Cortex of kidney (tissue), 1 donor: ENCODE measurements around the gene KDM4B.

Source experiments
- DNase-seq: peaks from one replicate; lab custom pipeline; 2025; lab: John Stamatoyannopoulos, UW

KDM4B gene

GRCh38 chr19:5068233-5069072 lies 99.5 kb downstream of the KDM4B start:
- no peak for DNase-seq

DNA sequence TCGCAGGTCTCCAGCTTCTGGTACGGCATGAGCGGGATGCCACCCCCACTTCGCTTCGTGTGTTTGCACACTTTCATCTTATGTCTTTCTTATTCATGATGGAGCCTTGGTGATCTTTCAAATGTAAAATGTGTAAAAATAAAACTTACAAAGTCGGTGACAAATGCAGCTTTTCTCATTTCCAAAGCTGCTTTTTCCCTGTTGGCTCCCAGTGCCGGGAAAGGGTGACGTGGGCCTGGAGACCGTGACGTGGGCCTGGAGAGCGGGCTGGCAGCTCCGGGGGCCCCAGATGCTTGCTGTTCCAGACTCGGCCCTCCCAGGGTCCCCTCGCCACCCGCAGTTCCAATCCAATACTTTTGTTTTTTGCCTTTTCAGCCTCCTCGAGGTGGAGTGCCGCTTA lies 101.4 kb downstream of the KDM4B start:
- no peak for DNase-seq

DNA sequence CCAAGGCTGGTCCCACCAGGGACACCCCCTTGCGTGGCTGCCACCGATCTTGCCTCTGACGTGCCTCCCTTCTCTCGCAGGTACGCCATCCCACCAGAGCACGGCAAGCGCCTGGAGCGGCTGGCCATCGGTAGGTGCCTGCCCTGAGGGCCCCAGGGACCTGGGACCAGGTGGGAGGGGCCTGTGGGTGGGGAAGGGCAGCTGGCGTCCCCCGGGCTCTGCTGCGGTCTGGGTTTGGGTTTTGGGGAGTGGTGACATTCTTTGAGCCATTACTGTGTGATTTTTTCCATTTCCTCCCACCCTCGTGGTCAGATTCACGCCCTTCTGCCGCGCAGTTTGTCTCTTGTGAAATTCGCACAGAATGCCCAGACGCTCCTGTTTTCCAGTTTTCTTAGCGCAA lies 102.0 kb downstream of the KDM4B start:
- DNase-seq, result no peak

GRCh38 chr19:5071579-5071978 lies 102.7 kb downstream of the KDM4B start:
- no peak for DNase-seq

GRCh38 chr19:5072115-5072514 lies 103.2 kb downstream of the KDM4B start:
- no peak for DNase-seq

- no peak for DNase-seq
These were observed 104.4 kb downstream of the KDM4B start for GRCh38 chr19:5073153-5073844.

DNA sequence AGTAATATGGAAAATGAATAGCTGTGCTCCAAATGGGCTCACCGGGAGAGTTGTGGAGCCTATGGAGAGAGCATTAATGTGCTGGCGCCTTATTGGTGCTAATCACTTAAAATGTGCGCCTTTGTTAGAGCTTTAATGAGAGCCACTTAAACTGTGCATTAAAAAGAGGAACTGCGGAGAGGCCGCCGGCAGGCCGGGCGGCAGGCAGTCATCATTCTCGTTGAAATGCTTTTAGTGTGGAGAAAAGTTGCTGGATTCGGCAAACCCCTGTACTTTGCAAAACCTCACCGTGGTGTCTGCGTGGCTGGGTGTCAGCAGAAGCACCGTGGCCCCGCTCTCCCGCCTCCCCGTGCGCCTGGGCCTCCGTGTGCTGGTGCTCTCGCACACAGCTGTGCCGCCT lies 105.5 kb downstream of the KDM4B start:
- no peak for DNase-seq

- no peak for DNase-seq
These were observed 106.0 kb downstream of the KDM4B start for GRCh38 chr19:5074830-5075394.

- DNase-seq, result no peak
These were observed 106.7 kb downstream of the KDM4B start for GRCh38 chr19:5075597-5075996.

DNA sequence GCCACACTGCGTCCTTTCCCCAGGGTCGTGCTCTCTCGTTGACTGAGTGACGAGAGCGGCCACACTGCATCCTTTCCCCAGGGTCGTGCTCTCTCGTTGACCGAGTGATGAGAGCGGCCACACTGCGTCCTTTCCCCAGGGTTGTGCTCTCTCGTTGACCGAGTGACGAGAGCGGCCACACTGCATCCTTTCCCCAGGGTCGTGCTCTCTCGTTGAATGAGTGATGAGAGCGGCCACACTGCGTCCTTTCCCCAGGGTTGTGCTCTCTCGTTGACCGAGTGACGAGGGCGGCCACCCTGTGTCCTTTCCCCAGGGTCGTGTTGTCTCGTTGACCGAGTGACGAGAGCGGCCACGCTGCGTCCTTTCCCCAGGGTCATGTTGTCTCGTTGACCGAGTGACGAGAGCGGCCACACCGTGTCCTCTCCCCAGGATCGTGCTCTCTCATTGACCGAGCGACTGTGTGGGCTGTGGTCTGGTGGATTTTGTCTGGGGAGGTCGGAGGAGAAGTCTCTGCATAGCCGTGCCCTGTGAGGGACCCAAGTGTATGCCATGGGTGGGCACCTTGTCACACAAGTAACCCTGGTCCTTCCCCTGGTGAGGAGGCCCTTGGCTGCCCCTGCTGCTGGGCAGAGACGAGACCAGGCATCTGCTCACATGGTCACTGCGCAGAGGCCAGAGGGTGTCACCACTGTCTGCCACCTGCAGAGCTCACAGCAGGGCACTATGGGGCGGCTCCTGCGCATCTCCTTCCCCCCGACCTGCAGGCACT lies 107.7 kb downstream of the KDM4B start:
- no peak for DNase-seq

DNA sequence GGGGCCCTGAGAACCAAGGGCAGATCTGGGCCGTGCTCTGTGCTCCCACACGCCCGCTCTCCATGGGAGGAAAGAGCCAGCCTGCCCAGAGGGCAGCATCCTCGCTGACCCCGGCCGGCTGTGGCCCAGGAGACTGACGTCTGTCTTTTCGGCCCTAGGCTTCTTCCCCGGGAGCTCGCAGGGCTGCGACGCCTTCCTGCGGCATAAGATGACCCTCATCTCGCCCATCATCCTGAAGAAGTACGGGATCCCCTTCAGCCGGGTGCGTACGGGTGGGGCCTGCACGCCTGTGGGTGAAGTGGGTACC lies 108.2 kb downstream of the KDM4B start:
- no peak for DNase-seq

GRCh38 chr19:5078182-5078581 lies 109.3 kb downstream of the KDM4B start:
- no peak for DNase-seq

DNA sequence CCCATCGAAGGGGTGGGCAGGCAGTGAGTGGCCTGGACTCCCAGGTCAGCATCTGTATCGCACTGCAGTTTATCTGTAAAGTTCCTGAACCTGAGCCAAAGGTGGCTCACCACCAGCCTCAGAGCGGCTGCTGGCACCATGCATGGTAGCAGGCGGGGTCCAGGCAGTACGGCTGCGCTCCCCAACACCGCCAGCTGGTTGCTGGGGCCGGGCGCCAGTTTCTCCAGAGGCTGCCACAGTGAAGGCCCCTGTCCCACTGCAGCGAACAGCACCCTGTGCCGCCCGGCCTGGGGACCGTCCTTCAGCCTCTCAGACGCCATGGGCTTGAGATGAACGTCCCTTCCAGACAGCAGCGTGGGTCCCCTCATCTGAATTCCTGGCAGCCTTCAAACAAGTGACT lies 109.8 kb downstream of the KDM4B start:
- DNase-seq, result no peak

- DNase-seq, result no peak
These were observed 110.3 kb downstream of the KDM4B start for GRCh38 chr19:5079071-5079774.

- DNase-seq, result no peak
These were observed 111.2 kb downstream of the KDM4B start for GRCh38 chr19:5080030-5080654.

- no peak for DNase-seq
These were observed 111.9 kb downstream of the KDM4B start for GRCh38 chr19:5080809-5081208.

DNA sequence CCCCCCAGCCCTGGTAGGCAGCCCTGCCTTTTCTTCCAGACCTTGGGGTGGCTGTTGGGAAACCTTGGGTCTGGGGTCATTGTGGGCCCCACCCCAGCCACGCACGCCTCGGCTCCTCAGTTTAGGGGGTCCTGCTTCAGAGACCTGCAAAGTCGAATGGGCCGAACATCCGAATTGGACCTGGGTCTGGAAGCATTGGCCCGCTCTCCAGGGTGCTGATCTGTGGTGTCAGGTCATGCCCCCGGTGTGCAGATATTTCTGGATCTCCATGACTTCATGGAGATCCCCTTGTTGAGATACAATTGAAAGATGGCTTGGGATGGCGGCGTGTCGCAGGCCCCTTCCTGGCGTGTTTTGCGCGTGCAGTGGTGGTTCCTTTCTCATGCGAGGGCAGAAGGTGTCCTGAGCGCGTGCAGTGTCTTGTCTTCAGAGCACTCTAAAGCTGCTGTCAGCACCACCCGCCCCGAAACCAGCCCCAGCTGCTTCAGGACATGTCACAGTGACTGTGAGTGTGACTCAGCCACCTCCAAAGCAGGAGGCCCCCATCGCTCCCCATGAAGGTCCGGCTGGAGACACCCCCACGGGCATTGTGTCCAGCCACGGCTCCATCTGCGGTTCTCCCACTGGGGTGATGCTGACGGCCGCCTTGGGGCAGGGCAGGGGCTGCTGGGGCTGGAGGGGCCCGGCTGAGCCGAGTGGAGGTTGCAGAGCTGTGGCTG lies 112.7 kb downstream of the KDM4B start:
- DNase-seq, result no peak

- DNase-seq, result no peak
These were observed 114.6 kb downstream of the KDM4B start for GRCh38 chr19:5083547-5083965.

DNA sequence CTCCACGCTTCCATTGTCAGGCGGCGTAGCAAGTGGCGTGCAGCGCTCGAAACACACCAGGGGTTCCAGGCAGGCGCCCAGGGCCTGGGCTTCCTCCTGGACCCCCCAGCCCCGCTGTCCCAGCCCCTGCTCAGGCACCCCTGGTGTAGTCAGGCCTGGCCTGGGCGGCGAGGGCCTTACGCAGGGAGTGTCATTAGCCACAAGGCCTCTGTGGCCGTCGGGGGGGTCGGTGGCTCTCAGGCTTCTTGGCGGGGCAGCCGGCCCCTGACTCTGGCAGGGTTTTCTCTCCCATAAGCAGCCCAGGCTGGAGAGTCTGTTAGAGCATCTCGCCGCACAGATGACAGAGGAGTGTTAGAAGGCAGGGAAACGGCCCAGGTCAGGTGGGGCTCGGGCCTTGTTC lies 116.7 kb downstream of the KDM4B start:
- no peak for DNase-seq

GRCh38 chr19:5086230-5086629 lies 117.3 kb downstream of the KDM4B start:
- no peak for DNase-seq
